Parathyroid adenoma (tissue), 2 donors: Measurements from ENCODE around the gene PDE8B.

Experiments used
- H2AFZ ChIP-seq: fragments of 300-600 bp; sonication (generic); one replicate; pipeline ENCODE4 v1.7.0; 2017; ENCODE audit warnings: antibody characterized with exemption, mild to moderate bottlenecking
- H3K27ac ChIP-seq: fragments of 300-600 bp; sonication (generic); one replicate; pipeline ENCODE4 v1.7.0; 2017
- H3K27me3 ChIP-seq: fragments of 300-600 bp; sonication (generic); one replicate; pipeline ENCODE4 v1.7.0; 2017; ENCODE audit warnings: low read length; ENCODE audit not compliant: control insufficient read depth, insufficient read depth
- H3K36me3 ChIP-seq: fragments of 300-600 bp; sonication (generic); one replicate; pipeline ENCODE4 v1.7.0; 2017; ENCODE audit warnings: low read length; ENCODE audit not compliant: control insufficient read depth, insufficient read depth
- H3K4me1 ChIP-seq: fragments of 300-600 bp; sonication (generic); one replicate; pipeline ENCODE4 v1.7.0; 2017; ENCODE audit warnings: control low read depth
- H3K4me2 ChIP-seq: fragments of 300-600 bp; sonication (generic); one replicate; pipeline ENCODE4 v1.7.0; 2017; ENCODE audit warnings: low read length
- H3K4me3 ChIP-seq: fragments of 300-600 bp; sonication (generic); one replicate; pipeline ENCODE4 v1.7.0; 2017; ENCODE audit warnings: low read depth, low read length
- H3K79me2 ChIP-seq: fragments of 300-600 bp; sonication (generic); one replicate; pipeline ENCODE4 v1.7.0; 2017; ENCODE audit warnings: control low read depth
- H3K9ac ChIP-seq: fragments of 300-600 bp; sonication (generic); one replicate; pipeline ENCODE4 v1.7.0; 2017; ENCODE audit warnings: mild to moderate bottlenecking
- H3K9me3 ChIP-seq: fragments of 300-600 bp; sonication (generic); one replicate; pipeline ENCODE4 v1.7.0; 2017; ENCODE audit warnings: low read length; ENCODE audit not compliant: control insufficient read depth
- CTCF ChIP-seq: fragments of 300-600 bp; sonication (generic); IDR thresholded peaks from one replicate; pipeline ENCODE4 v1.7.0; 2017; ENCODE audit warnings: antibody characterized with exemption, mild to moderate bottlenecking
- donor health status: primary hyperparathyroidism.

PDE8B gene

GRCh38 chr5:77366717-77367500 is 156.4 kb downstream of the PDE8B start:
- H3K27ac ChIP-seq: no peak overlapping the region

GRCh38 chr5:77367741-77368140 is 157.3 kb downstream of the PDE8B start:
- no peaks in the 10 kb centered on the region for H3K4me1 ChIP-seq
- H3K79me2 ChIP-seq: no peaks in the 10 kb centered on the region
- no peak overlapping the region for H3K9ac ChIP-seq
- no peak overlapping the region for H3K27ac ChIP-seq
- no peak overlapping the region for H3K4me3 ChIP-seq
- no peaks in the 10 kb centered on the region for H3K36me3 ChIP-seq
- no peak overlapping the region for H2AFZ ChIP-seq
- H3K27me3 ChIP-seq: no peaks in the 10 kb centered on the region
- H3K4me2 ChIP-seq: no peak overlapping the region
- H3K9me3 ChIP-seq: no peaks in the 10 kb centered on the region
- no peak for TF ChIP-seq CTCF

More at GRCh38 chr5:77366717-77367500, 156.4 kb downstream of the PDE8B start:
- Histone ChIP-seq H3K4me2 (no peak overlapping the region), H3K4me1 (no peaks in the 10 kb centered on the region), H3K9ac (no peak overlapping the region), H3K27me3 (no peaks in the 10 kb centered on the region), H3K4me3 (no peak overlapping the region), H3K9me3 (no peaks in the 10 kb centered on the region), H2AFZ (no peak overlapping the region), H3K79me2 (no peaks in the 10 kb centered on the region), H3K36me3 (no peaks in the 10 kb centered on the region)
- TF ChIP-seq CTCF: no peak

GRCh38 chr5:77368367-77368766 is 157.9 kb downstream of the PDE8B start:
- H3K27ac ChIP-seq: no peak overlapping the region
- no peaks in the 10 kb centered on the region for H3K27me3 ChIP-seq
- H3K36me3 ChIP-seq: no peaks in the 10 kb centered on the region

GRCh38 chr5:77369566-77369965 is 159.1 kb downstream of the PDE8B start:
- H3K4me2 ChIP-seq: no peak overlapping the region
- no peaks in the 10 kb centered on the region for H3K79me2 ChIP-seq
- H3K27ac ChIP-seq: no peak overlapping the region
- no peak overlapping the region for H2AFZ ChIP-seq
- H3K4me1 ChIP-seq: no peaks in the 10 kb centered on the region
- no peak overlapping the region for H3K9ac ChIP-seq
- TF ChIP-seq CTCF: no peak
- no peaks in the 10 kb centered on the region for H3K27me3 ChIP-seq
- H3K36me3 ChIP-seq: no peaks in the 10 kb centered on the region
- no peak overlapping the region for H3K4me3 ChIP-seq
- H3K9me3 ChIP-seq: no peaks in the 10 kb centered on the region

More at GRCh38 chr5:77368367-77368766, 157.9 kb downstream of the PDE8B start:
- Histone ChIP-seq H3K9ac (no peak overlapping the region), H3K4me2 (no peak overlapping the region), H3K4me3 (no peak overlapping the region), H3K79me2 (no peaks in the 10 kb centered on the region), H3K9me3 (no peaks in the 10 kb centered on the region), H3K4me1 (no peaks in the 10 kb centered on the region), H2AFZ (no peak overlapping the region)
- no peak for TF ChIP-seq CTCF

- Histone ChIP-seq H3K9me3 (no peaks in the 10 kb centered on the region), H3K9ac (no peak overlapping the region), H2AFZ (no peak overlapping the region), H3K79me2 (no peaks in the 10 kb centered on the region), H3K27ac (no peak overlapping the region), H3K36me3 (no peaks in the 10 kb centered on the region), H3K4me3 (no peak overlapping the region), H3K4me1 (no peaks in the 10 kb centered on the region), H3K27me3 (no peaks in the 10 kb centered on the region), H3K4me2 (no peak overlapping the region)
- TF ChIP-seq CTCF: no peak
These were observed 164.2 kb downstream of the PDE8B start for GRCh38 chr5:77374686-77375085.
